ENCODE measurements around the gene TNFAIP6.
"Not testable (repeated sequence)": the region's sequence is repeated elsewhere in the genome, so short reads cannot be mapped to it uniquely, and the experiment has no call there.

TNFAIP6 gene

GRCh38 chr2:151357359-151357758 is at the start of gene TNFAIP6:
TNFAIP6 (plus strand) TSS chr2:151357592; CDS start chr2:151357667, 75 bp downstream.
- DNase-seq: no peak

GRCh38 chr2:151310313-151310712 is 47.1 kb upstream of the TNFAIP6 start:
- DNase-seq: not testable (repeated sequence)

GRCh38 chr2:151312440-151312839 is 45.0 kb upstream of the TNFAIP6 start:
- not testable (repeated sequence) for DNase-seq

GRCh38 chr2:151315381-151315903 is 42.0 kb upstream of the TNFAIP6 start:
- no peak for DNase-seq

GRCh38 chr2:151325581-151326095 is 31.8 kb upstream of the TNFAIP6 start:
- no peak for DNase-seq

- no peak for DNase-seq
Observed at GRCh38 chr2:151326554-151326953, 30.8 kb upstream of the TNFAIP6 start.

GRCh38 chr2:151329998-151330397 is 27.4 kb upstream of the TNFAIP6 start:
- DNase-seq: no peak

GRCh38 chr2:151333083-151333482 is 24.3 kb upstream of the TNFAIP6 start:
- no peak for DNase-seq

- no peak for DNase-seq
Observed at GRCh38 chr2:151334082-151334815, 23.1 kb upstream of the TNFAIP6 start.

- no peak for DNase-seq
Observed at GRCh38 chr2:151336863-151337371, 20.5 kb upstream of the TNFAIP6 start.

- DNase-seq: no peak
Observed at GRCh38 chr2:151337643-151338042, 19.7 kb upstream of the TNFAIP6 start.

- no peak for DNase-seq
Observed at GRCh38 chr2:151338115-151338514, 19.3 kb upstream of the TNFAIP6 start.

- DNase-seq: no peak
Observed at GRCh38 chr2:151343073-151343472, 14.3 kb upstream of the TNFAIP6 start.

GRCh38 chr2:151344191-151344590 is 13.2 kb upstream of the TNFAIP6 start:
- DNase-seq: not testable (repeated sequence)

GRCh38 chr2:151344906-151345305 is 12.5 kb upstream of the TNFAIP6 start:
- no peak for DNase-seq

- no peak for DNase-seq
Observed at GRCh38 chr2:151347294-151347693, 10.1 kb upstream of the TNFAIP6 start.

- no peak for DNase-seq
Observed at GRCh38 chr2:151347906-151348305, 9.5 kb upstream of the TNFAIP6 start.

- no peak for DNase-seq
Observed at GRCh38 chr2:151350579-151351195, 6.7 kb upstream of the TNFAIP6 start.

GRCh38 chr2:151353995-151354394 is 3.4 kb upstream of the TNFAIP6 start:
- DNase-seq: no peak

- DNase-seq: no peak
Observed at GRCh38 chr2:151354807-151355206, 2.6 kb upstream of the TNFAIP6 start.

- no peak for DNase-seq
Observed at GRCh38 chr2:151358166-151358970, 976 bp downstream of the TNFAIP6 start.

GRCh38 chr2:151359768-151360461 is 2.5 kb downstream of the TNFAIP6 start:
- no peak for DNase-seq
